Measurements from ENCODE around the gene MLEC.

The MLEC gene

DNA sequence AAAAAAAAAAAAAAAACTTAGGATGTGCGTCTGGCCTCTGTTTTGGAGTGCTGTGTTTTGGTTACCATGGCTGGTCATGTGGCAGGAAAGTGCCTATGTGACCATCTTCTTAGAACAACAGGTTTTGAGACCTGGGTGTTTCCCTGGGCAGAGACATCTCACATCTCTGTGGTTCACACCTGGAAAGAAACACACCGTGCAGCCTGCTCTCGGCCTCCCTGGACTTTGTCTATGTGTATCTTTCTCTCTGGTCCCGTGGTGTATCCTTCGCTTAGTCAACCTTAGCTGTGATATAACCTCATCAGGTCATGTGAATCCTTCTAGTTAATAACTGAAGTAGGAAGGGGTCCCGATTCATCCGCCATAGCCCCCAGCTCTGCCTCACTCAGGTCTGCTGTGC, 61.3 kb downstream of the MLEC start:
- DNase-seq, result no peak

DNA sequence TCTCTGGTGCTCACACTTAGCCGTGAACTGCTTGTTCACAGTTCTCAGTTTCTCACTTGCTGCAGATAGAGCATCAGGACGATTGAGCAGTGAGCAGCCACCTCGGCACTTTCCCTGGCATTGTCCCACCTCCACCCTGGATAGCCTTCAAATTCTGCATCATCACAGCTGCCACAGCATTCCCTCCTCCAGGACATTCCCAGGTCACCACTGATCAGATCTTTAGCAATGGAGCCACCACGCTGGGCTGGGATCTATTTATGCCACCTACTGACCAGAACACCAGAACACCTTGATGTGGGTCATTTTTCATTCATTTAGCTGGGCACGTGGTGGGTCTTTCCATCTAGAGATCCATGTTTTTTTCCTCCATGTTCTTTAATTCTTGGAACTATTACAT, 62.3 kb downstream of the MLEC start:
- DNase-seq, result no peak

DNA sequence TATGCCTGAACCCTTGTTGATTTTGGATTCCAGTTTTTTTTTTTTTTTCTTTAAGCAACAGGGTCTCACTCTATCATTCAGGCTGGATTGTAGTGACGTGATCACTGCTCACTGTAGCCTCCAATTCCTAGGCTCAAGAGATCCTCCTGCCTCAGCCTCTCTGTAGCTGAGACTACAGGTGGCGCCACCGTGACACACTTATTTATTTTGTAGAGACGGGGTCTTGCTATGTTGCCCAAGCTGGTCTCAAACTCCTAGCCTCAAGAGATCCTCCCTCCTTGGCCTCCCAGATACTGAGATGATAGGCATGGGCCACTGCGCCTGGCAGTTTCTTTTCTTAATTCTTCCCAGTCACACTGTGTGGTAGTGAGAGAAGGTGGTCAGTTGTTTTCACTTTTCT, 63.9 kb downstream of the MLEC start:
- DNase-seq, result no peak

DNA sequence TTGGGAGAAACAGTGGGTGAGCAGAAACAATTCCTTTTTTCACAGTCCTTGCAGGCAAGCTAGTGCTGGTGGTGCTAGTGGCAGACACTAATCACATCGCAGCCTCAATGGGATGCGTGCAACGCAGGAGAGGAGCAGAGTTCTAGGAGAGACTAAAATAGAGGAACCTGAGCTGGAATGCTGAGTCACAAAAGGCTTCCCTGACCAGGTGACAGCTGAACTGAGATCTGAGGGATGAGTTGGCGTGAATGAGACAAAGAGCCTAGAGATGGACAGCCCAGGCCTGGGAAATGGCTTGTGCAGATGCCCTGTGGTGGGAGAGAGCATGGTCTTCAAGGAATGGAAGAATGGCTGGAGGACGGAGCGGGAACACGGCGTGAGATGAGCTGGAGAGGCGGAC, 64.4 kb downstream of the MLEC start:
- DNase-seq, result no peak
